B cell (primary cell): Measurements from ENCODE around the gene P4HA3. TPM values are rescaled to one million over a fixed set of nuclear protein-coding genes. Genes with fewer than 3 reads are reported as not detected.

Source experiments
- ATAC-seq: fragments of 200-7000 bp; cut with Tn5 transposase; one replicate; pipeline ENCODE4 v1.10.0; 2021; ENCODE audit warnings: low read depth, mild to moderate bottlenecking, moderate number of reproducible peaks, moderate library complexity
- CTCF ChIA-PET: fragments of 350-600 bp; sonication (Branson Sonifier 250); formaldehyde crosslinking; loops from one replicate; lab custom pipeline; 2021; ENCODE audit warnings: antibody characterized with exemption, inconsistent platforms; lab: Charles Lee
- POLR2A ChIA-PET: fragments of 350-600 bp; sonication (Branson Sonifier 250); formaldehyde crosslinking; loops from one replicate; lab custom pipeline; 2021; ENCODE audit warnings: antibody characterized with exemption; lab: Charles Lee
- DNase-seq: peaks from one replicate; pipeline ENCODE4 v3.0.0; 2013
- H2AFZ ChIP-seq: 2 replicates; pipeline ENCODE4 v1.6.1; 2012; ENCODE audit warnings: mild to moderate bottlenecking, low read depth, low read length; ENCODE audit not compliant: insufficient read depth, poor library complexity, severe bottlenecking
- H3K27ac ChIP-seq, 2 donors: 1 replicate in 1 of 2; 2 replicates in 1 of 2; pipeline ENCODE4 v1.5.1; 2012 to 2013; ENCODE audit warnings: low read length in 2 of 2, mild to moderate bottlenecking in 2 of 2, moderate library complexity in 1 of 2
- H3K27me3 ChIP-seq, 4 experiments: fragments of 200-600 bp in 1 of 4; sonication (generic) in 1 of 4; replicated peaks in 1 of 4; 1 replicate in 2 of 4; 2 replicates in 2 of 4; pipeline versions ENCODE4 v1.6.1 to v1.7.0; 2013 to 2016; ENCODE audit warnings: low read length in 3 of 4, mild to moderate bottlenecking in 2 of 4, mixed read lengths in 1 of 4, moderate library complexity in 1 of 4; ENCODE audit not compliant: insufficient read depth in 4 of 4, control insufficient read depth in 3 of 4; ENCODE audit errors: control extremely low read depth in 1 of 4
- H3K36me3 ChIP-seq, 2 experiments: replicated peaks in 1 of 2; 1 replicate in 1 of 2; 2 replicates in 1 of 2; pipeline versions ENCODE4 v1.6.1 to v1.7.1; 2013; ENCODE audit warnings: low read length in 1 of 2; ENCODE audit not compliant: insufficient read depth in 2 of 2, control insufficient read depth in 1 of 2; ENCODE audit errors: control extremely low read depth in 1 of 2, extremely low read depth in 1 of 2
- H3K4me1 ChIP-seq, 2 donors: fragments of 200-600 bp in 1 of 2; sonication (generic) in 1 of 2; 1 replicate in 1 of 2; 2 replicates in 1 of 2; pipeline versions ENCODE4 v1.5.1 to v1.6.1; 2013 to 2017; ENCODE audit warnings: low read length in 2 of 2; ENCODE audit not compliant: control insufficient read depth in 2 of 2, insufficient read depth in 2 of 2
- H3K4me2 ChIP-seq: replicated peaks from 2 replicates; pipeline ENCODE3; 2012; ENCODE audit warnings: mild to moderate bottlenecking, low read depth, low read length; ENCODE audit not compliant: poor library complexity, severe bottlenecking
- H3K4me3 ChIP-seq, 5 experiments: fragments of 200-600 bp in 1 of 5; sonication (generic) in 1 of 5; 1 replicate in 3 of 5; 2 replicates in 2 of 5; pipeline versions ENCODE4 v1.5.1 to v1.7.0; 2011 to 2016; ENCODE audit warnings: low read length in 4 of 5, mild to moderate bottlenecking in 4 of 5, low read depth in 2 of 5, control low read depth in 1 of 5, moderate library complexity in 1 of 5; ENCODE audit not compliant: insufficient read depth in 1 of 5; ENCODE audit errors: control extremely low read depth in 1 of 5, extremely low read depth in 1 of 5
- H3K79me2 ChIP-seq: fragments of 200-600 bp; sonication (generic); one replicate; pipeline ENCODE4 v1.6.0; 2016; ENCODE audit warnings: low read length; ENCODE audit not compliant: control insufficient read depth, insufficient read depth
- H3K9ac ChIP-seq: fragments of 200-600 bp; sonication (generic); 2 replicates; pipeline ENCODE4 v1.6.1; 2017; ENCODE audit warnings: mild to moderate bottlenecking, low read length, moderate library complexity
- H3K9me3 ChIP-seq, 3 donors: one replicate each; pipeline versions ENCODE4 v1.6.1 to v1.7.1; 2013; ENCODE audit warnings: low read length in 2 of 3; ENCODE audit not compliant: control insufficient read depth in 2 of 3, insufficient read depth in 1 of 3; ENCODE audit errors: control extremely low read depth in 1 of 3
- H4K20me1 ChIP-seq: 2 replicates; pipeline ENCODE4 v1.6.0; 2012; ENCODE audit warnings: mild to moderate bottlenecking, low read length; ENCODE audit not compliant: insufficient read depth, control insufficient read depth, poor library complexity, severe bottlenecking
- H3K27ac Mint-ChIP-seq: one replicate; pipeline ENCODE4 v1.8.0; 2021; ENCODE audit warnings: mixed read lengths
- H3K27me3 Mint-ChIP-seq: one replicate; pipeline ENCODE4 v1.8.0; 2021; ENCODE audit warnings: mixed read lengths
- H3K4me1 Mint-ChIP-seq: one replicate; pipeline ENCODE4 v1.8.0; 2021; ENCODE audit warnings: mixed read lengths
- H3K4me3 Mint-ChIP-seq: one replicate; pipeline ENCODE4 v1.8.0; 2021; ENCODE audit warnings: mixed read lengths
- H3K9me3 Mint-ChIP-seq: one replicate; pipeline ENCODE4 v1.8.0; 2022; ENCODE audit warnings: mixed read lengths; ENCODE audit not compliant: insufficient read depth
- CTCF ChIP-seq: fragments of 200-600 bp; IDR thresholded peaks from one replicate; pipeline ENCODE4 v1.8.0; 2022; ENCODE audit warnings: antibody characterized with exemption, mild to moderate bottlenecking
- EZH2 ChIP-seq: IDR thresholded peaks from 2 replicates; pipeline ENCODE4 v1.6.1; 2012; ENCODE audit warnings: borderline replicate concordance, low read depth, mild to moderate bottlenecking, moderate library complexity, low read length; ENCODE audit not compliant: insufficient read depth, poor library complexity, severe bottlenecking
- WGBS: methylation state at CpG from one replicate; pipeline ENCODE4 v1.1.5; 2013; ENCODE audit warnings: missing lambda C conversion rate; ENCODE audit not compliant: insufficient coverage; 5-methylcytosine and 5-hydroxymethylcytosine counted together
- intact Hi-C: fragments of 100-400 bp; cut with micrococcal nuclease; formaldehyde crosslinking; loops from one replicate; pipeline ENCODE4 v1.10.0; 2022
- polyA plus RNA-seq: library from polyadenylated mRNA; depleted of rRNA; stranded (reverse); fragments of >200 nt; gene quantifications from 2 replicates; pipeline ENCODE4 v1.2.3, GENCODE V29; 2012
- total RNA-seq, 2 donors: library from RNA; stranded (reverse); fragments of 120-200 nt in 1 of 2; gene quantifications; 1 replicate in 1 of 2; 2 replicates in 1 of 2; pipeline versions ENCODE4 v1.2.3 to v1.2.4, GENCODE V29; 2013 to 2022

The P4HA3 gene
- total and polyA plus RNA-seq, 2 donors (not counting 1 experiment from before 2014, with no cell fraction given) = not detected

DNA sequence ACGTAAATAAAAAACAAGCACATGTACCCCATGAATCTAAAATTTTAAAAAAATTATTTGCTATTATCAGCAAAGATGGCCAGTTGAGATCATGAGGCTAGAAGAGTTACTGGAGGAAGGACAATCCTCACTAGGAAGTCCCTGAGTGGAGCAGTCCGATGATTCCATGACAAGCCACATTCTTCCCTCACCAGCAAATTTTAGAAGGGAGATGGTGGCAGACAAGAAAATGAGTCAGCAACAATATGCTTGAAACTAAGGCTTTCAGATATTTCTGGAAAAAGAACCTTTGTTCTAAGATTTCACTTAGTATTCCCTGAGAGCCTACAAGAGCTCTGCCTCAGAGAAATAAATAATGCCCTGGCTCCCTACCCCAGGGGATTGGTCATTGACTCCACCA is 34.9 kb downstream of the P4HA3 start:
- Histone ChIP-seq H3K4me2 (no peak overlapping the region), H3K79me2 (no peaks in the 10 kb centered on the region), H3K9ac (no peak overlapping the region), H3K4me1 (no peaks in the 10 kb centered on the region), H2AFZ (no peak overlapping the region), H3K4me3 (no peak overlapping the region), H3K27me3 (peaks cover 0 to 9% (median 4%) of the 10 kb centered on the region in 4 experiments), H3K27ac (no peak overlapping the region), H3K9me3 (no peaks in the 10 kb centered on the region), H4K20me1 (no peaks in the 10 kb centered on the region), H3K36me3 (no peaks in the 10 kb centered on the region)
- ATAC-seq (no peak), DNase-seq (no peak)
- no peak overlapping the region for H3K27ac Mint-ChIP-seq
- H3K9me3 Mint-ChIP-seq = no peaks in the 10 kb centered on the region
- ChIA-PET POLR2A (no interaction called here), CTCF (no interaction called here)
- peaks cover 38% of the 10 kb centered on the region for H3K27me3 Mint-ChIP-seq
- no CpG with 5 or more reads among the region's 2 CpGs for WGBS
- intact Hi-C loops = no loop called here
- H3K4me3 Mint-ChIP-seq = no peak overlapping the region
- TF ChIP-seq CTCF (no peak), EZH2 (no peak)
- no peaks in the 10 kb centered on the region for H3K4me1 Mint-ChIP-seq

- no peak for ATAC-seq
- Histone ChIP-seq H3K79me2 (no peaks in the 10 kb centered on the region), H3K9me3 (no peaks in the 10 kb centered on the region), H3K4me3 (no peak overlapping the region), H3K27ac (no peak overlapping the region), H3K4me2 (no peak overlapping the region), H2AFZ (no peak overlapping the region), H3K9ac (no peak overlapping the region), H3K27me3 (peaks cover 0 to 8% (median 4%) of the 10 kb centered on the region in 4 experiments), H4K20me1 (no peaks in the 10 kb centered on the region), H3K4me1 (no peaks in the 10 kb centered on the region), H3K36me3 (no peaks in the 10 kb centered on the region)
- POLR2A ChIA-PET = no interaction called here
- no peak for TF ChIP-seq EZH2
- CTCF ChIA-PET = no interaction called here
- 100% methylated on average over 4 of the region's 4 CpGs for WGBS
- H3K27ac Mint-ChIP-seq = no peak overlapping the region
- peaks cover 60% of the 10 kb centered on the region for H3K27me3 Mint-ChIP-seq
- intact Hi-C loops = no loop called here
- H3K9me3 Mint-ChIP-seq = no peaks in the 10 kb centered on the region
- H3K4me1 Mint-ChIP-seq = no peaks in the 10 kb centered on the region
- no peak overlapping the region for H3K4me3 Mint-ChIP-seq
- DNase-seq = no peak
Measured at GRCh38 chr11:74272276-74272675, 39.2 kb downstream of the P4HA3 start.
